ENCODE measurements around the gene SIPA1.
A peak's percentile ranks its signal among the peaks of the same experiment; 100 is the strongest.

Gene SIPA1

DNA sequence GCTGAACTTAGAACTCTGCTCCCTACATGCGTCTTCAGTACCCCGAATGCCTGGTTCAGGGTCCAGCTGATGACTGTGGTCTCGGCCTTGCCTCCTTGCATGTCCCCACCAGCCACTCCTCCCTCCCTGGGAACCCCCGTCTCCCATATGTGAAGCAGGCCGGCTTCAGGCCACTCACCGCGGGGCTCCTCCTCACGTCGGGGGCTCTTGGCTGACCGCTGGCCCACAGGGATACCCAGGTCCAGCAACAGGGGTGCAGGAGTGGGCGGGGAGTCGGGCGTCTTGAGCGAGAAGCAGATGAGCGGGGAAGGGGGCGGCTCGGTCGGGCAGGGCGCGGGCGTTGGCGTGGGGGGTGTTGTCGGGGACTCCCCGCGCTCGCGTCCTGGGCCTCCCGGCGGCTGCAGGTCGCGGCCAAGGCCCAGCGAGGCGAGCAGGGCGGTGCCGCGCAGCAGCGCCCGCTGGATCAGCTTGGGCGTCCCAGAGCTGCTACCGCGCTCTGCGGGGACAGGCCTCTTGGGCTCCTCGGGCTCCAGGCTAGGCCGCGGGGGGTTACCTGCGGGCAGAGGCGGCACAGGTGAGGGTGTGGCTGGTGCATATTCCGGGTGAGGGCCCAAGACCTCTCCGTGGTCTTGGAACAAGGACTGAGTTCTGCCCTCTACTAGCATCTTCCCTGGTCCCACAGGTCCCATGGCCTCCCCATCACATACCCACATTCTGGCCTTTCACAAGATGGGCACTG, 38.5 kb upstream of the SIPA1 start:
- no peak for DNase-seq (ENCODE audit: low read depth in 2 of 2)
- H3K4me3 ChIP-seq (replicated peaks in 1 of 2; ENCODE audit: low read depth in 2 of 2, low read length in 2 of 2), result no peak overlapping the region
- TF ChIP-seq, protein P1, sequence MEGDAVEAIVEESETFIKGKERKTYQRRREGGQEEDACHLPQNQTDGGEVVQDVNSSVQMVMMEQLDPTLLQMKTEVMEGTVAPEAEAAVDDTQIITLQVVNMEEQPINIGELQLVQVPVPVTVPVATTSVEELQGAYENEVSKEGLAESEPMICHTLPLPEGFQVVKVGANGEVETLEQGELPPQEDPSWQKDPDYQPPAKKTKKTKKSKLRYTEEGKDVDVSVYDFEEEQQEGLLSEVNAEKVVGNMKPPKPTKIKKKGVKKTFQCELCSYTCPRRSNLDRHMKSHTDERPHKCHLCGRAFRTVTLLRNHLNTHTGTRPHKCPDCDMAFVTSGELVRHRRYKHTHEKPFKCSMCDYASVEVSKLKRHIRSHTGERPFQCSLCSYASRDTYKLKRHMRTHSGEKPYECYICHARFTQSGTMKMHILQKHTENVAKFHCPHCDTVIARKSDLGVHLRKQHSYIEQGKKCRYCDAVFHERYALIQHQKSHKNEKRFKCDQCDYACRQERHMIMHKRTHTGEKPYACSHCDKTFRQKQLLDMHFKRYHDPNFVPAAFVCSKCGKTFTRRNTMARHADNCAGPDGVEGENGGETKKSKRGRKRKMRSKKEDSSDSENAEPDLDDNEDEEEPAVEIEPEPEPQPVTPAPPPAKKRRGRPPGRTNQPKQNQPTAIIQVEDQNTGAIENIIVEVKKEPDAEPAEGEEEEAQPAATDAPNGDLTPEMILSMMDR (IDR thresholded peaks at IDR 0.05; ENCODE audit: low read depth, low read length), result no peak

DNA sequence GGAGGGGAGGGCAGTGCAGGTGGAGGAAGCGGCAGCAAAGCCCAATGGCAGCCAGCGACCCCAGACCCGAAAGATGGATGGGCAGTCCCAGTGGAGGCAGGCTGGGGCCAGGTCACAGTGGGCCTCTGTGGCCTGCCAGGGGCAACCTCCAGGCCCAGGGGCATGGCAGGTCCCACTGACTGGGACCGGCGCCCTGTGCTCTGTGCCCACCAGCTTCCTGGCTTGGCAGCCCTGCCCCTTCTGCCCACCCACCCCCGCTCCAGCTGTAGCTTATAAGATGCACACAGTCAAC, 38.0 kb upstream of the SIPA1 start:
- TF ChIP-seq, protein P1 (IDR thresholded peaks at IDR 0.05; ENCODE audit: low read depth, low read length), result no peak
- DNase-seq (ENCODE audit: low read depth in 2 of 2), result no peak
- no peak overlapping the region for H3K4me3 ChIP-seq (replicated peaks in 1 of 2; ENCODE audit: low read depth in 2 of 2, low read length in 2 of 2)

DNA sequence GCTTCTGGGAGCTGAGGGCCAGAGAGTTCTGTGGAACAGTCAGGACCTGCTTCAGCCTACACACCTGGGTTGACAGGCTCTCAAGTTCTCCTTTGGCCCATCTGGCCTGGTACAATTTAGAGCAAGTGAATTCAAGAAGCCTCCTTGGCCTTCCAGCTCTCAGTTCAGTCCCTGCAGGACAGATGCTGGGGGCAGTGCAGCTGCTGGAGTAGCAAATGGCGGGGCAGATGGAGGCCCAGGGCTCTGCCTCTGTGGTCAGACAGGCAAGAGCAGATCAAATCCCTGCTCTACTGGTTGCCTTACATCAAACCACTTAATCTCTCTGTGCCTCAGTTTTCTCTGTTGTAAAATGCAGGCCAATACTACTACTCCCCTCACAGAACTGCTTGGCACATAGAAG, 33.6 kb upstream of the SIPA1 start:
- TF ChIP-seq, protein P1 (IDR thresholded peaks at IDR 0.05; ENCODE audit: low read depth, low read length), result no peak
- no peak for DNase-seq (ENCODE audit: low read depth in 2 of 2)

DNA sequence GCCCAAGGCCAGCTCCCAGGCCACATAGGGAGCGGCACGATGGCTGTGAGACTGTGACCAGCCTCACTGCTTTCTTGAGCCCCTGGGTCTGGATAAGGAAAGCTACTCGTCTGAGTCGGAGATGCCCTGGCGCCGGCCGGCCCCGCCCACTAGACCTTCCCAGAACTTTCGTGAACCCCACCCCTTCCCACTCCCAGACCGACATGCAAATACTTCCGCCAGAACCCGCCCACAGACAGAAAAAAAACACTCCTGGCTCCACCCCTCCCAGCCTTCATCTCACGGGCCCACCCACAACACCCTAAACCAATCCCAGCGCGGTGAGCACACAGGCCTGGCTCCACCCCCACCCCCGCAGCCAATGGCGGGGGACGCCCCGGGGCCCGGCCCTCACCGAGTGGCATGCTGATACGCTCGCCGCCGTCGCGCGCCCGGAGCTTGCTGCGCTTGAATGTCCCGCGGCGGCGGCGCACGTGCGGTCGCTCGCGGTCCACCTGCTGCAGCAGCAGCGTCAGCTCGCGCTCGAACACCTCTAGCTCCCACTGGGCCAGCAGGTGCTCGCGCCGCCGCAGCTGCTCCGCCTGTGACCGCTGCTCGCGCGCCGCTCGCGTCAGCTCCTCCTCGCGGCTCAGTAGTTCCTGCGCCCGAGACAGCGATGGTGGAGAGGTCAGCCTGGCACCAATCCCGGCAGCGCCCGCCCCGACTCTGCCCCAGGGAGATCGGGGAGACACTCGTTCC, 30.9 kb upstream of the SIPA1 start:
- peak overlapping the region in 1 of 2 donors; percentile 14 for H3K4me3 ChIP-seq (replicated peaks in 1 of 2; ENCODE audit: low read depth in 2 of 2, low read length in 2 of 2)
- DNase-seq (ENCODE audit: low read depth in 2 of 2), result peak; percentile 91 to 98
- TF ChIP-seq, protein P1 (IDR thresholded peaks at IDR 0.05; ENCODE audit: low read depth, low read length), result no peak

More for the DNA sequence above, 33.6 kb upstream of the SIPA1 start:
- H3K4me3 ChIP-seq (replicated peaks in 1 of 2; ENCODE audit: low read depth in 2 of 2, low read length in 2 of 2), result no peak overlapping the region

DNA sequence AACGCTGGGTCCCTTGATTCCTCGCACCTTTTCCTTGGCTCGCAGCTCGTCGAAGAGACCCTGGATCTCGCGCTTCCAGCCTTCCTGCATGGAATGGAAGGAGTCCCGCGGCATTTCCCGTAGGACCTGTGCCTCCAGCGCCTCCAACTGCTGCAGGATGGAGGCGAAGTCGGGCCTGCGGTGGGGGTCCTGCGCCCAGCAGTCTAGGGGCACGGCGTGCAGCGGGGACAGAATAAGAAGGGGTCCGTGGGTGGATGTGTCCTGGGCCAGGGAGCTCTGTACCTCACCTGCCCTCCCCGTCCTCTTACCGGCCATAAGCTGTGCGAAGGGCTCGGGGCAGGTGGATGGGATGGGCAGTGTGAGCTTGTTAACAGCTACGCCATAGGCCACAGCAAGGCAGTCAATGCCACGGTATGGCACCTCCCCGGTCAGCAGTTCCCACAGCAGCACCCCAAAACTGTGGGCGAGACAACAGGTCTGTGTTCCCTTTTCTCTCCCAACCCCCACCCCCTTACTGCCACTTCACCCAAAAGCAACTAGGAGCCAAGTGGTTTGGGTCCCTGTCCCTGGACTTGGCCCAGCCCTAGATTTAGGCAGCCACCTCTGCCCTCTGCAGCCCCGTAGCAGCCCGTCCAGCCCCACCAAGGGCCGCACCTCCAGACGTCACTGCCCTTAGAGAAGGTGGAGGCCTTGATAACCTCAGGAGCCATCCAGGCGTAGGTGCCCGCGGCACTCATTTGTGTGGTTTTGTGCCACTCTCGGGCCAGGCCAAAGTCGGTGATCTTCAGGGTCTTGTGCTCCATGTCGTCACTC, 30.1 kb upstream of the SIPA1 start:
- no peak for DNase-seq (ENCODE audit: low read depth in 2 of 2)
- TF ChIP-seq, protein P1 (IDR thresholded peaks at IDR 0.05; ENCODE audit: low read depth, low read length), result no peak
- H3K4me3 ChIP-seq (replicated peaks in 1 of 2; ENCODE audit: low read depth in 2 of 2, low read length in 2 of 2), result no peak overlapping the region

DNA sequence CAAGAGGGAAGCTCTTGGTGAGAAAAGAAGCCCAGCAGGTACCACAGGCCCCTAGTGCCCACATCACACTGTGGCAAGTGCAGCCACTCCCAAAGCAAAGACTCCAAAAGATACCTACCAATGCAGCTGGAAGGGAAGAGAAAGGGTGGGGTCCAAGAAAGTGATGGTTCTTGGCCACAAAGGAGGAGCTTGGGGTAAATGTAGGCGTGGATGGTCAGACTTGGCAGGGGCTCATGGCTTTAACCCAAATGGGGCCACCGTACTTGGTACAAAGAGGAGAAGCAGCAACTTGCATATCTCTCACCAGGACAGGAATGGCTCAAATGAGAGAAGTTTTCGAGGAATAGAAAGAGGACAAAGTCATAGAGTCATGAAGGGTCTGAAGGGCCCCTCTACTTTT, 28.7 kb upstream of the SIPA1 start:
- TF ChIP-seq, protein P1 (IDR thresholded peaks at IDR 0.05; ENCODE audit: low read depth, low read length), result no peak
- peak in 1 of 2 donors; percentile 68 for DNase-seq (ENCODE audit: low read depth in 2 of 2)
- no peak overlapping the region for H3K4me3 ChIP-seq (replicated peaks in 1 of 2; ENCODE audit: low read depth in 2 of 2, low read length in 2 of 2)
